ENCODE data around the gene QRFP.

Gene QRFP

DNA sequence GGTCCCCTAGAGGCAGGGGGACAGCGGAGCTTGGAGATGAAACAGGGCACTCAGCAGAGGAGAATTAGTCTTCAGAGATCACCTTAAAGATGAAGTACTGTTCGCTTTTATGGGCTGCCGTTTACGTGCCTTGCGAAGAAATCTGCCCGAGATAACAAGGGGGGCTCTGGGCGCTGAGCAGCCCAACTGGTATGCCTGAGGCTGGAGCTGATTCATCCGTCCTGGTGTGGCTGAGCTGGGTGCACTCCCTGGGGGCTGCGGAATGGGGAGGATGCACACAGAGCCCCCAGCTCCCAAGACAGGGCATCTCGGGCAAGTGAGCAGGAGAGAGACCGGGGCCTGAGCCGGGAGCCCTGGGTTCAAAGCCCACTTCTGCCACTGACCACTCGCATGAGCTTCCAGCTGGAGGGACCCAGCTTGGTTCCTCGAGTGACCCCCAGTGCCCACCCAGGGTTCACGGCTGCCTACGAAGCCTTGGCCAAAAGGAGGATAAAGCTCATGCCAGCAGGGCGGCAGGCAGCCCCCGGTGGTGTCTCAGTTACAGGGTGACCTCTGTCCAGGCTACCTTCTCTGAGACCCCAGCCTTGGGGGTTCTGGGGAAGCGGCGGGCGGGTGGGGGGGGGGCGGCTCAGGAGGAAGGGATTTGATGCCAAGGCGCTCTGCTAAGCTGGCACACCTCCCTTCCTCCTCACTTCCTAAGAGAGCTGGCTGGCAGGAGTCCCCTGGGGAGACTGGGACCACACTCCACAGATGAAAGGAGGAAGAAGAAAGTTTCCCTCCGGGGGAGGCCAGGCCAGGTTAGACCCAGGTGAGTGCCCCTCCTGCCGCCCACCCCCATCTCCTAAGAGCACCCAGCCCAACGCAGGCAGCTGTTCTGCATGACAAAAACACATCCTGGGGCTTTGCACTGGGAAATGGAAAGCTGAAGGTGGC, 36.8 kb upstream of the QRFP start:
- no CpG with 5 or more reads among the region's 26 CpGs for WGBS (ENCODE audit: insufficient coverage, insufficient read length)
- Histone ChIP-seq H3K27ac (ENCODE audit: low read length) (no peak overlapping the region), H3K4me3 (ENCODE audit: low read length) (no peak overlapping the region), H3K27me3 (ENCODE audit: control insufficient read depth, insufficient read depth, low read length) (peaks cover 5% of the 10 kb centered on the region; the same call in 1 of the 2 replicates), H3K4me1 (ENCODE audit: control insufficient read depth, insufficient read depth, low read length) (peaks cover 22% of the 10 kb centered on the region), H3K9me3 (ENCODE audit: control insufficient read depth, insufficient read depth, low read length) (no peaks in the 10 kb centered on the region), H3K36me3 (ENCODE audit: control insufficient read depth, insufficient read depth, low read length) (no peaks in the 10 kb centered on the region)
- no peak for DNase-seq (ENCODE audit: low read depth, low spot score)

DNA sequence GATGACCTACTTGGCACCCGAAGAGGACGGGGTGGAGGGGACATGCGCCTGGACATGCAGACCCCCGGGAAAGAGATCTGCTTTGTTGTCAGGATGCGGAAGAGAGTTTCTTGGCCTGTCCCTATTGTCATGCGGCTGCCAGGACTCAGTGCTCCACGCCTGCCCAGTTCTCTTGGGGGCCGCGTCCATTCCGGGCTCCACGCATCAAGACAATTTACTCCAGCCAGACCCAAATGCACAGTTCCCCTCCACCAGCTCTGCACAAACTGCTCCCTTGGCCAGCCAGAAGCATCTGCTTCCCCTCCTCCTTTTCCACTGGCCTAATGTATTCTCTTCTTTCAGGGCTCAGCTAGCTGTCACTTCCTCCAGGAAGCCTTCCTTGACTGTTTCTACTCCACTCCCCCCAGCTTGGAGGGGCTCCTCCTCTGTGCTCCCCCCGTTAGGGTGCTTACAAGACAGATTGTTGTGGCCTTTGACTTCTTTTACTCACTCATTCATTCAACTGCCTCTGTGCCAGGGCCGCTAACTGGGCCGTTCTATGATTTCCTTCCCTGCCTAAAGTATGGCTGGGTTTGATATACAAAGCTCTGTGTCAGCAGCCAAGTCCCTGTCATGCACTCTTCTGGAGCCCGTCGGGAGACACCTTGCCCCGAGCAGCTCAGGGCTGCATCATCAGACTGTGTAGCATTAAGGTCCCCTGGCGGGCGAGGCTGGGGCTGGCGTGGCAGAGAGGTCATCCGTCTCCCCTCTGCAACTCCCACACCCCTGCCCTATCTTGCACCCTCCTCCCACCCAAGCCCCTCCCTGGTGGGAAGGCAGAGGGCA, 35.9 kb upstream of the QRFP start:
- no CpG with 5 or more reads among the region's 21 CpGs for WGBS (ENCODE audit: insufficient coverage, insufficient read length)
- no peak overlapping the region for H3K4me3 ChIP-seq (ENCODE audit: low read length)
- H3K27ac ChIP-seq (ENCODE audit: low read length), result no peak overlapping the region
- no peaks in the 10 kb centered on the region for H3K9me3 ChIP-seq (ENCODE audit: control insufficient read depth, insufficient read depth, low read length)
- DNase-seq (ENCODE audit: low read depth, low spot score), result no peak
- H3K4me1 ChIP-seq (ENCODE audit: control insufficient read depth, insufficient read depth, low read length), result peaks cover 18% of the 10 kb centered on the region
- no peaks in the 10 kb centered on the region for H3K27me3 ChIP-seq (ENCODE audit: control insufficient read depth, insufficient read depth, low read length)
- H3K36me3 ChIP-seq (ENCODE audit: control insufficient read depth, insufficient read depth, low read length), result no peaks in the 10 kb centered on the region

DNA sequence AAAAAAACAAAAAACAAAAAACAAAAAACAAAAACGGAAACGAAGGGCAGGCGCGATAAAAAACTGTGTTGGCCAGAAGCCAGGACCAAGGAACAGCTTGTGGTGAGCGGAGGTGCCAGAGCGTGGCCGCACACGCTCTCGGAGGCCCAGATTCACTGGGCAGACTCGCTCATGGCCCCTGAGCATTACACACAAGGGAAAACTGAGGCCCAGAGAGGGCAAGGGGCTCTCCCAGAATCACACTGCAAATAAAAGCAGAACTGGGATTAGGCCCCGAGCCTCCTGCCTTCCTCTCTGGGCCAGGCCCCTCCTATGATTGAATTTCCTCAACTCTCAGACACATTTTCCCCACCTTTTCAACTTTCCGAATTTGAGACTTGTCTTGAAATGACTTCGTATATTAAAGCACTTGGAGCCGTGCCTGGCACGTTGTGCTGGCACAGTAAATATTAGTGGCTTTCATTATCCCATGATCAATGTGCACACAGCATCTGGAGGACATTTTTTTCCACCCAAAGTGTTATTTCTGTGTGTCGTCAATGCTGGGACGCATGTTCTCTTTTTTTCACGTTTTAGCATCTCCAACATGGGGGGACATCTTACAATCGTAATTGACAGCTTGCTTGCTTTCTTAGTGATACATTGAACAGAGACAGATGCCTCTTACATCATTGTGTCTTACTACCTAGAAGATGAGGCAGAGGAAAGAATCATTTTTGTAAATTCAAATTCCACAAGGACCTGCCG, 35.1 kb upstream of the QRFP start:
- no peak overlapping the region for H3K4me3 ChIP-seq (ENCODE audit: low read length)
- DNase-seq (ENCODE audit: low read depth, low spot score), result no peak
- no CpG with 5 or more reads among the region's 20 CpGs for WGBS (ENCODE audit: insufficient coverage, insufficient read length)
- H3K9me3 ChIP-seq (ENCODE audit: control insufficient read depth, insufficient read depth, low read length), result no peaks in the 10 kb centered on the region
- H3K27me3 ChIP-seq (ENCODE audit: control insufficient read depth, insufficient read depth, low read length), result no peaks in the 10 kb centered on the region
- H3K36me3 ChIP-seq (ENCODE audit: control insufficient read depth, insufficient read depth, low read length), result no peaks in the 10 kb centered on the region
- H3K27ac ChIP-seq (ENCODE audit: low read length), result no peak overlapping the region
- peaks cover 14% of the 10 kb centered on the region for H3K4me1 ChIP-seq (ENCODE audit: control insufficient read depth, insufficient read depth, low read length)

DNA sequence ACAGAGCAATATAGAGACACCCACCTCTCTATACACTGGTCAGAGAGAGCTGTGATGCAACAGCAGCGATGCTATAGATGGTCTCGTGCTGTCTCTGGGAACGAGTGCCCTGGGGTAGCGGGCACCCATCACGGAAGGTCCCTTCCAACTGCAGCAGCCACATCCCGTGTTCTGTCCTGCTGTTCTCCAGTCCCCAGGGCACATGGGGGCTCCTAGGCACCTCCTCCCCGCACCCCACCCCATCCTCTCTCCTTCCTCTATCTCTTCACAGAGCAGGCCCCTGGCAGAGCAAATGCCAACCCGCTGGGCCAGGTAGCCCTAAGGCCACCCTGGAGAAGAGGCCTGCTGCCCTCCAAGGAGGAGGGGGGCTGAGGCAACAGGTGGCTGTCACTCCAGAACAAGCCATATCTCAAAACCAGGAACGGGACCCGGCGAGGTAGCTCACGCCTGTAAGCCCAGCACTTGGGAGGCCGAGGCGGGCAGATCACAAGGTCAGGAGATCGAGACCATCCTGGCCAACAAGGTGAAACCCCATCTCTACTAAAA, 34.3 kb upstream of the QRFP start:
- WGBS (ENCODE audit: insufficient coverage, insufficient read length), result no CpG with 5 or more reads among the region's 15 CpGs
- Histone ChIP-seq H3K27me3 (ENCODE audit: control insufficient read depth, insufficient read depth, low read length) (no peaks in the 10 kb centered on the region), H3K9me3 (ENCODE audit: control insufficient read depth, insufficient read depth, low read length) (no peaks in the 10 kb centered on the region), H3K4me3 (ENCODE audit: low read length) (no peak overlapping the region), H3K4me1 (ENCODE audit: control insufficient read depth, insufficient read depth, low read length) (peaks cover 13% of the 10 kb centered on the region), H3K27ac (ENCODE audit: low read length) (no peak overlapping the region), H3K36me3 (ENCODE audit: control insufficient read depth, insufficient read depth, low read length) (no peaks in the 10 kb centered on the region)
- DNase-seq (ENCODE audit: low read depth, low spot score), result no peak

DNA sequence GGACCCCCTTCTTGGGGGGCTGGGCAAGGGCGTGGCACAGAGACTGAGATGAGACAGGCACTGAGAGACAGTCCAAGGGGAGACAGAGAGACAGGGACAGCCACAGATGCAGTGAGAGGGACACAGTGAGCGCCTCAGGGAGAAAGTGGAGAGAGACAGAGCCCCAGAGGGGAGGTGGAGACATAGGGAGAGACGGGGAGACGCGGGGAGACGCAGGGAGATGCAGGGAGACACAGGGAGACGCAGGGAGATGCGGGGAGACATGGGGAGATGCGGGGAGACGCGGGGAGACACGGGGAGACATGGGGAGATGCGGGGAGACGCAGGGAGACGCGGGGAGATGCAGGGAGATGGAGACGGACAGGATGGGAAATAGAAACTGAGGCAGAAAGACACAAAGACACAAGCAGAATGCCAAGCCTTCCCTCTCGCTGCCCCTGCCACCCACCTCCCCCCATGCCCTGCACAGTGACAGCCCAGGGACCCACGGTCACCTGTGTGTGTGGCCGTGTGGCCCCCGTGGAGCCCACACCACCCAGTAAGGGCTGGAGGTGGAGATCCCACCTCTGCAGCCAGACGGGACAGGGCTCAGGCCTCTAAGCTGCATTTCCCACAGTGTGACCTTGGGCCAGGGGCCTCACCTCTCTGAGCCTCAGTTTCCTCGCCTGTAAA, 33.7 kb upstream of the QRFP start:
- H3K9me3 ChIP-seq (ENCODE audit: control insufficient read depth, insufficient read depth, low read length), result no peaks in the 10 kb centered on the region
- H3K4me3 ChIP-seq (ENCODE audit: low read length), result no peak overlapping the region
- H3K27me3 ChIP-seq (ENCODE audit: control insufficient read depth, insufficient read depth, low read length), result no peaks in the 10 kb centered on the region
- H3K4me1 ChIP-seq (ENCODE audit: control insufficient read depth, insufficient read depth, low read length), result peaks cover 13% of the 10 kb centered on the region
- no CpG with 5 or more reads among the region's 23 CpGs for WGBS (ENCODE audit: insufficient coverage, insufficient read length)
- no peak overlapping the region for H3K27ac ChIP-seq (ENCODE audit: low read length)
- H3K36me3 ChIP-seq (ENCODE audit: control insufficient read depth, insufficient read depth, low read length), result no peaks in the 10 kb centered on the region
- DNase-seq (ENCODE audit: low read depth, low spot score), result no peak

DNA sequence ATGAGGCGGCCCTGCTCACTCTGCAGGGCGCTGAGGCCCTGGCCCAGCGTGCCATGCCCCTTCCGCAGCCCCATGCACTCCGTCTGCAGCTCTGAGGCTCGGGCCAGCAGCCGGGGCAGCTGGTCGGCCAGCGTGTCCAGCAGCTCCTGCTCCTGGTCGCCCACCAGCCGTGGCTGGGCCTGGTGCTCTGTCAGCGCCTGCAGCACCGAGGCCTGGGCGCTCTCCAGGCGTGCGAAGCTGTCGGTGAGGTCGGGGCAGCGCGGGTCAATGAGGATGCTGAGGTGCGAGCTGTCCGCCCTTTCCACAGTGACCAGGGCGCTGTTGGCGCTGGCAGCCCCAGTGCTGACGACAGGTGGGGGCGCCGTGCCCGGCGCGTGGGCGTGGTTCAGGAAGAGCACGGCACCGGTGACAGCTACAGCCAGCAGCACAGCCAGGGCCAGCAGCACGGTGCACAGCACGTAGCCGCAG, 33.0 kb upstream of the QRFP start:
- peaks cover 13% of the 10 kb centered on the region for H3K4me1 ChIP-seq (ENCODE audit: control insufficient read depth, insufficient read depth, low read length)
- H3K9me3 ChIP-seq (ENCODE audit: control insufficient read depth, insufficient read depth, low read length), result no peaks in the 10 kb centered on the region
- no peak for DNase-seq (ENCODE audit: low read depth, low spot score)
- H3K36me3 ChIP-seq (ENCODE audit: control insufficient read depth, insufficient read depth, low read length), result no peaks in the 10 kb centered on the region
- WGBS (ENCODE audit: insufficient coverage, insufficient read length), result no CpG with 5 or more reads among the region's 36 CpGs
- H3K27ac ChIP-seq (ENCODE audit: low read length), result no peak overlapping the region
- no peaks in the 10 kb centered on the region for H3K27me3 ChIP-seq (ENCODE audit: control insufficient read depth, insufficient read depth, low read length)
- H3K4me3 ChIP-seq (ENCODE audit: low read length), result no peak overlapping the region

DNA sequence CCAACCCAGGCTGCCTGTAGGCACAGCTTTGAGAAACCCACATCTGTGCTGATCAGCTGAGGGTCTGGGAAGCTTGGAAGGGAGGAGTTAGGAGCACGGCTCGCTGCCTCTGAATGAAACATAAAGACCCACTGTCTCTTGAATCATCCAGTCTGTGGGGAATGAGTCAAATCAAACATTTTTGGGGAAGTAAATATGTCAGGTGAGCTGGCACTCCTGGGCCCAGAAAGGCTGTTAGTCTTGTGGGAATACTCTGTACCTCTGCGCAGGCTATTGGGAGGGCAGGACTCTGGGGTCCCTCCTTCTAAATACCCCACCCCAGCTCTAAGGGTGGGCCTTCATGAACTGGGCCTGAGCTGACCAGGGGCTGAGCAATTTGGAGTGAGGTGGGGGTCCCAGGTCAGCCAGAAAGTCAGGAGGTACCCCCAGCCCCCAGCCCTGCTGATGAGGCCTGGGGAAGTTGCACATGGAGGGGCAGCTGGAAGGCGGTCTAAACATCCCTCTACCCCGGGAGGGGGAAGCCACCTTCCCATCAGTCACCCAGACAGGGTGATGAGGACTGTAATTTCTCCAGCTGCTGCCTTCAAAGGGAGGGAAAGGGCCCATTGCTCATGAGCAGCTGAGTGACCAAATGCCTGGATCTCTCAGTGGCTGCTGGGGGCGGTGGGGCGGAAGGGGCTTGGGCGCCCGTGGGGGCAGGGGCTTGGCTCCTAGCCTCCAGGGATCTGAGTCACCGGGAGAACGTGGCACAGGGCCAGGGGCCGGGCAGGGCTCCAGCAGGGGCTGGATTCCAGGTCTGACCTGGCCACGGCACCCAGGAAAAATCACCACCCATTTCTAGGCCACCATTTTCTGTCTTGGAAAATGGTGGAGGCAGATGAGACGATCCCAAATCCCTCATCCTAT, 31.6 kb upstream of the QRFP start:
- no peak for DNase-seq (ENCODE audit: low read depth, low spot score)
- Histone ChIP-seq H3K27ac (ENCODE audit: low read length) (no peak overlapping the region), H3K4me3 (ENCODE audit: low read length) (no peak overlapping the region), H3K27me3 (ENCODE audit: control insufficient read depth, insufficient read depth, low read length) (no peaks in the 10 kb centered on the region), H3K36me3 (ENCODE audit: control insufficient read depth, insufficient read depth, low read length) (no peaks in the 10 kb centered on the region), H3K9me3 (ENCODE audit: control insufficient read depth, insufficient read depth, low read length) (no peaks in the 10 kb centered on the region), H3K4me1 (ENCODE audit: control insufficient read depth, insufficient read depth, low read length) (peaks cover 7% of the 10 kb centered on the region)
- no CpG with 5 or more reads among the region's 14 CpGs for WGBS (ENCODE audit: insufficient coverage, insufficient read length)

DNA sequence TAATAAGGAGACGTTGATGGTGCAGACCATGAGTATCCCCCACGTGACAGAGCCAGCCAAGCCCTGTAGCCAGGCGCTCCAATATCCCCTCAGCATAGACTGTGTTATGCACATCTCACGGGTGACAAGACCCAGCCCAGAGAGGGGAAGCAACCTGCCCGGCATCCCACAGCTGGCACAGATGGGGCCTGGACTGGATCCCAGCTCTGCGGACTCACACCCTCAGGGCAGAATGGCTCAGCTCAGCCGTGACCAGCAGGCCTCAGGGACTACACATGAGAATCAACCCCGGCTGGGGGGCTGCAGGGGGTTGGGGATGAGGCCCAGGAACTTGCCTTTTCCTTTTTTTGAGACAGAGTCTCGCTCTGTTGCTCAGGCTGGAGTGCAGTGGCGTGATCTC, 30.7 kb upstream of the QRFP start:
- peaks cover under 1% of the 10 kb centered on the region; the same call in 1 of the 2 replicates for H3K4me1 ChIP-seq (ENCODE audit: control insufficient read depth, insufficient read depth, low read length)
- H3K4me3 ChIP-seq (ENCODE audit: low read length), result no peak overlapping the region
- H3K36me3 ChIP-seq (ENCODE audit: control insufficient read depth, insufficient read depth, low read length), result no peaks in the 10 kb centered on the region
- no peak for DNase-seq (ENCODE audit: low read depth, low spot score)
- no peaks in the 10 kb centered on the region for H3K27me3 ChIP-seq (ENCODE audit: control insufficient read depth, insufficient read depth, low read length)
- H3K9me3 ChIP-seq (ENCODE audit: control insufficient read depth, insufficient read depth, low read length), result no peaks in the 10 kb centered on the region
- H3K27ac ChIP-seq (ENCODE audit: low read length), result no peak overlapping the region
- no CpG with 5 or more reads among the region's 10 CpGs for WGBS (ENCODE audit: insufficient coverage, insufficient read length)

DNA sequence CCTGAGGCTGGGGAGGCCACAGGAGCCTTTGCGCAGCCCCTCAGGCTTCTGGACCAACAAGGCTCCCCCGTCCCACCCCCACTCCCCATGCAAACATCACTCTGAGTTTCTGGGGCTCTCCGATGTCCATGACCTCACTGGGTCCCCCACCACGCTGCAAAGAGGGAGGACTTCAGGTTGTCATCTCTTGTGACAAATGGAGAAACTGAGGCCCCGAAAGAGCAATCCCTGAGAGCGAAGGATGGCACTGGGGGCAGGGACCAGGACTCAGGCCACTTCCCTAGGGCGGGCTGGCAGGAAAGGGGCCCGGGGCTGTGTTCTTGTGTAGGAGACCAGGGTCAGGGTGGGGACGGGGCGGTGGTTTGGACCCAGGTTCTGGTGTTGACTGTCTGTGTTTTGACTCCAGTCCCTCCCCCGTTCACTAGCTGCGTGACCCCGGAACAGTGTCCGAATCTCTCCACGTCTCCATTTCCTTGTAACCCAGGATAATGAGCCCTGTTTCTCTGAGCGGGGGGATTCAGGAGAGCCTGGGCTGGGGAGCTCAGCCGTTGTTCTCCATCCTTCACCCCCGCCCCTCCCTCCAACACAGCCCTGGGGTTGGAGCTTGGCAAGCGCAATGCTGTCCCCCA, 28.6 kb upstream of the QRFP start:
- no peaks in the 10 kb centered on the region for H3K27me3 ChIP-seq (ENCODE audit: control insufficient read depth, insufficient read depth, low read length)
- DNase-seq (ENCODE audit: low read depth, low spot score), result no peak
- H3K9me3 ChIP-seq (ENCODE audit: control insufficient read depth, insufficient read depth, low read length), result no peaks in the 10 kb centered on the region
- WGBS (ENCODE audit: insufficient coverage, insufficient read length), result no CpG with 5 or more reads among the region's 19 CpGs
- no peak overlapping the region for H3K4me3 ChIP-seq (ENCODE audit: low read length)
- no peaks in the 10 kb centered on the region for H3K4me1 ChIP-seq (ENCODE audit: control insufficient read depth, insufficient read depth, low read length)
- H3K36me3 ChIP-seq (ENCODE audit: control insufficient read depth, insufficient read depth, low read length), result no peaks in the 10 kb centered on the region
- H3K27ac ChIP-seq (ENCODE audit: low read length), result no peak overlapping the region
